Neural crest cell (in vitro differentiated cells): ENCODE results near the gene CAMK2D. TPM values are rescaled to one million over a fixed set of nuclear protein-coding genes. Genes with fewer than 3 reads are reported as not detected.
A peak's percentile ranks its signal among the peaks of the same experiment; 100 is the strongest.

Source experiments
- DNase-seq: peaks from one replicate; pipeline ENCODE4 v3.0.0; 2021; ENCODE audit warnings: low read depth, mixed read lengths, low spot score
- H3K27ac Mint-ChIP-seq: one replicate; pipeline ENCODE4 v1.8.0; 2021; ENCODE audit warnings: mild to moderate bottlenecking, mixed read lengths; ENCODE audit not compliant: unreplicated experiment
- H3K27me3 Mint-ChIP-seq: 2 replicates; pipeline ENCODE4 v1.8.0; 2021; ENCODE audit warnings: low read depth, mild to moderate bottlenecking, mixed read lengths
- H3K36me3 Mint-ChIP-seq: 2 replicates; pipeline ENCODE4 v1.8.0; 2021; ENCODE audit warnings: low read depth, mild to moderate bottlenecking, mixed read lengths
- H3K4me1 Mint-ChIP-seq: 2 replicates; pipeline ENCODE4 v1.8.0; 2021; ENCODE audit warnings: mixed read lengths
- H3K4me3 Mint-ChIP-seq: one replicate; pipeline ENCODE4 v1.8.0; 2021; ENCODE audit warnings: mild to moderate bottlenecking, mixed read lengths
- H3K9me3 Mint-ChIP-seq: 2 replicates; pipeline ENCODE4 v1.8.0; 2021; ENCODE audit warnings: mixed read lengths
- total RNA-seq: library from RNA; stranded (reverse); gene quantifications from 2 replicates; pipeline ENCODE4 v1.2.1, GENCODE V29; 2021
- TF ChIP-seq, protein P1 (sequence below): fragments of 200-600 bp; sonication (generic); conservative IDR thresholded peaks from 2 replicates; pipeline ENCODE4 v1.5.0; 2021; ENCODE audit warnings: antibody characterized with exemption, mild to moderate bottlenecking

CAMK2D gene
- total RNA-seq, 1 donor from 2014 or later = 33.7 TPM

DNA sequence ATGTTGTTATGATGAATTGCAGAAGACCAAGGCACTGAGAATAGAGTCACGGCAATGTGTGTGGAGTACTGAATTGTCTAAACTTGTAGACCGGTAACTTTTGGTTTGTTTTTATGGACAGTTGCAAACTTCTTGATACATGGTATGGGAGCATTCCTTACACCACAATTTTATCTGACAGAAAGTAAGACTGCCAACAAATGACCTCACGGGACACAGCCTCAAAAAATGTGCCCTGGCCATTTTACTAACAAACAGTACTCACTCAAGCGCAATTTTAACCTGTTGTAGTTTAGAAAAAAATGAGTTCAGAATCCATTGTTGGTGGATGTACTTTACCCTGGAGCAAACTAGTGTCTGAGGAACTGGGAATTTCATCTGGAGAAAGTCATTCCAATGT is 321.2 kb downstream of the CAMK2D start:
- TF ChIP-seq, protein P1, sequence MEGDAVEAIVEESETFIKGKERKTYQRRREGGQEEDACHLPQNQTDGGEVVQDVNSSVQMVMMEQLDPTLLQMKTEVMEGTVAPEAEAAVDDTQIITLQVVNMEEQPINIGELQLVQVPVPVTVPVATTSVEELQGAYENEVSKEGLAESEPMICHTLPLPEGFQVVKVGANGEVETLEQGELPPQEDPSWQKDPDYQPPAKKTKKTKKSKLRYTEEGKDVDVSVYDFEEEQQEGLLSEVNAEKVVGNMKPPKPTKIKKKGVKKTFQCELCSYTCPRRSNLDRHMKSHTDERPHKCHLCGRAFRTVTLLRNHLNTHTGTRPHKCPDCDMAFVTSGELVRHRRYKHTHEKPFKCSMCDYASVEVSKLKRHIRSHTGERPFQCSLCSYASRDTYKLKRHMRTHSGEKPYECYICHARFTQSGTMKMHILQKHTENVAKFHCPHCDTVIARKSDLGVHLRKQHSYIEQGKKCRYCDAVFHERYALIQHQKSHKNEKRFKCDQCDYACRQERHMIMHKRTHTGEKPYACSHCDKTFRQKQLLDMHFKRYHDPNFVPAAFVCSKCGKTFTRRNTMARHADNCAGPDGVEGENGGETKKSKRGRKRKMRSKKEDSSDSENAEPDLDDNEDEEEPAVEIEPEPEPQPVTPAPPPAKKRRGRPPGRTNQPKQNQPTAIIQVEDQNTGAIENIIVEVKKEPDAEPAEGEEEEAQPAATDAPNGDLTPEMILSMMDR = no peak
- Mint-ChIP-seq H3K27me3 (no peaks in the 10 kb centered on the region), H3K36me3 (no peaks in the 10 kb centered on the region), H3K27ac (no peak overlapping the region), H3K4me3 (no peak overlapping the region), H3K9me3 (no peaks in the 10 kb centered on the region), H3K4me1 (peaks cover 20% of the 10 kb centered on the region)
- no peak for DNase-seq

DNA sequence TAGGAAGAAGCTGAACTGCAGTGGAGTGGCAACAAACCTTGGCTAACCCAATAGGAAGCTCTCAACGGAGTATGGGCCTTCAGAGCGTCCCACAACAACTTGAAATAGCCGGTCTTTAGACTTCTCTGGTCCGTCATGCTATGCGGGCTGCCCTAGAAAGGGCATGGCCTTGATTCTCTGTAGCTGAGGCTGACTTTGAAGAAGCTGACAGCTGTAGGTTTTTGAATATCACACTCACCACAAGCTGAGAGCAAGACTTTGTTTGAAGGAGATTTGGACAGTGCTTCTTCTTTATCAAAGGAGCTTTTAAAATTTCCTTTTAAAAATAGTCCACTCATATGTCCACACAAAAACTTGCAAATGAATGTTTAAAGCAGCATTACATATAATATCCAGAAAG is 322.9 kb downstream of the CAMK2D start:
- TF ChIP-seq, protein P1 = no peak
- Mint-ChIP-seq H3K36me3 (no peaks in the 10 kb centered on the region), H3K27ac (no peak overlapping the region), H3K4me1 (peaks cover 19% of the 10 kb centered on the region), H3K4me3 (no peak overlapping the region), H3K27me3 (no peaks in the 10 kb centered on the region), H3K9me3 (no peaks in the 10 kb centered on the region)
- no peak for DNase-seq

DNA sequence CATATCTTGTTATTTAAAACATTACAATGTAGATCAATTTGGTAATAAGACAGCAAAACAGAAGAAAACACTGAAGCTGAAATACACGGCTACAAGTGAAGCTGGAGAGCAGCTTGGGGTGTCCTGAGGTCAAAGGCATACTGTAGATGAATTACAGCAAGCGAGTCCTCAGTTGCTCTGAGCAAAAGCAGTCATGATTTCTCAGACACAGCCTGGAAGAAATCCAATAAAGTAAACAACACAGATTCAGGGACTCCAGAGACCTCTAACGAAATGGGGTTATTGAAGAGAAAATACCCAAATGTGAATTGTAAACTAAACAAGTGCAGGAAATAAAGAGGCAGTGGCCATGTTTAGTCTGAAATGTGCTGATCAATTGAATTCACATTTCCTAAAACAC is 324.4 kb downstream of the CAMK2D start:
- Mint-ChIP-seq H3K36me3 (peaks cover 3% of the 10 kb centered on the region), H3K4me3 (no peak overlapping the region), H3K27me3 (no peaks in the 10 kb centered on the region), H3K9me3 (peaks cover 5% of the 10 kb centered on the region), H3K4me1 (peaks cover 19% of the 10 kb centered on the region), H3K27ac (no peak overlapping the region)
- DNase-seq = no peak
- TF ChIP-seq, protein P1 = no peak

DNA sequence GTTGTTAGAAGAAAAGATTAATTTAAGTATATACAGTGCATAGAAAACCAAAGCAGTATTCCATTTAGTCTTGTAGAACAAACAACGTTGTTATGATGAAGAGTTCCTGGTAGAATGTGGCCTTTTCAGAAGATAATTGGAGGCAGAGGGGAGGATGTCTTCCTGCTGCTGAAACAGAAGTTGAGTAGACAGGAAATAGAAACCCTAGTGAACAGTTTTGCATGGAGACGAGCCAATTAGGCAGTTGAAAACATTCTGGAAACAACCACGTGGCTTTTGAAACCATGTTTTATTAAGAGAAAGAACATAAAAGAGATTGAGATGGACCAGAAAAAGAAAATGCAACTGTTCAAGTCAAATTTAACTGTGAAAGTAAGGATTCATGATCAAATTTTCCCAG is 325.2 kb downstream of the CAMK2D start:
- Mint-ChIP-seq H3K36me3 (peaks cover 7% of the 10 kb centered on the region), H3K4me3 (no peak overlapping the region), H3K27me3 (no peaks in the 10 kb centered on the region), H3K27ac (peak overlapping the region; percentile 47), H3K4me1 (peaks cover 19% of the 10 kb centered on the region), H3K9me3 (peaks cover 12% of the 10 kb centered on the region)
- TF ChIP-seq, protein P1 = no peak
- DNase-seq = no peak

DNA sequence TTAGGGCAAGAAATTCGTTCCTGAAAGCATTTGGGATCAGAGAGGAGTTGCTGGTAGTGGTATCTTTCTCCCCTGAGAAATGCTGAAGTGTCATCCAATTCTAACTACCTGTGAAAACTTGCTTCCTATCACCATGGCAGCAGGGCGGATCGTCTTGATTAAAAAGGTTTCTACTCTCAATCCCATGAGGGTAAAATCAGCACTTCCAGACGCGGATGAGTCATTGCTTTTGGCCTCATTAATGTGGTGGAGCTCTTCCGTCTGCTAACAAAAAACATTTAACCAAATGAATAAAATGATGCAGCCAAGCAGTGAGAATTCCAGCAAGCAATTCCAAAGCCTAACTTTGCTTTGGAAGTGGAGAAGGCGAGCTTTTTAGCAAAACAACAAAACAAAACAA is 325.6 kb downstream of the CAMK2D start:
- H3K36me3 Mint-ChIP-seq = peaks cover 7% of the 10 kb centered on the region
- peak overlapping the region; percentile 47 for H3K27ac Mint-ChIP-seq
- TF ChIP-seq, protein P1 = no peak
- H3K27me3 Mint-ChIP-seq = no peaks in the 10 kb centered on the region
- peaks cover 19% of the 10 kb centered on the region for H3K4me1 Mint-ChIP-seq
- no peak overlapping the region for H3K4me3 Mint-ChIP-seq
- H3K9me3 Mint-ChIP-seq = peaks cover 12% of the 10 kb centered on the region
- no peak for DNase-seq

DNA sequence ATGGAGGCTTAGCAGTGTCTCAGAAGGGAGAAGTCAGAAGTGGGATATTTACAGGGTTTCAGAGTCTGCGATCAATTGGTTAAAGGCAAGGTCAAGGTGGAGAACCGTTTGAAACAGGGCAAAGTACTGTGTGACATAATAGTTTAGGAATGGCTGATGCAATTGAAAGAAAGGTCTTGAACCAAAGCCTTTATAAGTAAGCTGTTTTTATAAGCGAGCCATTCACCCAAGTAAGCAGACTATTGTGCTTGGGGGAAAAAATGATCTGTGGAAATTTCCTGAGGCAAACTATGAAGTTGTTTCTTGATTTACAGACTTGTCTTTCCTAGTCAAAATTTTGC is 327.3 kb downstream of the CAMK2D start:
- H3K9me3 Mint-ChIP-seq = peaks cover 12% of the 10 kb centered on the region
- H3K4me3 Mint-ChIP-seq = no peak overlapping the region
- H3K4me1 Mint-ChIP-seq = peaks cover 19% of the 10 kb centered on the region
- TF ChIP-seq, protein P1 = no peak
- no peak for DNase-seq
- H3K27ac Mint-ChIP-seq = no peak overlapping the region
- H3K36me3 Mint-ChIP-seq = peaks cover 9% of the 10 kb centered on the region
- no peaks in the 10 kb centered on the region for H3K27me3 Mint-ChIP-seq
